HEK293 (cell line): ENCODE measurements around the gene ANKRD50.

Experiments used
- CTCF ChIA-PET: fragments of 350-600 bp; formaldehyde crosslinking; extraction: SDS; loops from one replicate; lab custom pipeline; 2021; ENCODE audit warnings: antibody characterized with exemption; lab: Yijun Ruan, JAX
- POLR2A ChIA-PET: fragments of 300-600 bp; formaldehyde crosslinking; extraction: SDS; loops from one replicate; lab custom pipeline; 2020; ENCODE audit warnings: antibody characterized with exemption, inconsistent platforms; lab: Yijun Ruan, JAX
- H3K27ac ChIP-seq: fragments of 200-500 bp; sonication (Bioruptor generic); 2 replicates; pipeline ENCODE4 v1.5.1; 2014; ENCODE audit warnings: low read depth, low read length, control low read depth, inconsistent platforms; ENCODE audit errors: extremely low read depth
- H3K36me3 ChIP-seq, 2 experiments: fragments of 200-500 bp in 1 of 2; sonication (Bioruptor generic) in 1 of 2; 1 replicate in 1 of 2; 2 replicates in 1 of 2; pipeline ENCODE4 v1.5.1; 2014 to 2017; ENCODE audit warnings: inconsistent platforms in 2 of 2, low read length in 2 of 2; ENCODE audit not compliant: control insufficient read depth in 2 of 2, insufficient read depth in 1 of 2
- H3K4me1 ChIP-seq: fragments of 200-500 bp; sonication (Bioruptor generic); 2 replicates; pipeline ENCODE4 v1.5.1; 2014; ENCODE audit warnings: mild to moderate bottlenecking, low read length, inconsistent platforms; ENCODE audit not compliant: control insufficient read depth, insufficient read depth
- H3K4me3 ChIP-seq: 2 replicates; pipeline ENCODE4 v1.5.1; 2011; ENCODE audit warnings: low read depth, mild to moderate bottlenecking, control low read depth, low read length, moderate library complexity
- H3K9me3 ChIP-seq: fragments of 200-500 bp; sonication (Bioruptor generic); 2 replicates; pipeline ENCODE4 v1.5.1; 2014; ENCODE audit warnings: low read depth, low read length, inconsistent platforms; ENCODE audit not compliant: control insufficient read depth, insufficient read depth
- ATF2 ChIP-seq: fragments of 450-650 bp; formaldehyde crosslinking; IDR thresholded peaks from 2 replicates; pipeline ENCODE4 v1.5.1; 2016; ENCODE audit warnings: missing biosample characterization, missing genetic modification characterization, low read depth
- KLF10 ChIP-seq: fragments of 450-650 bp; IDR thresholded peaks from 2 replicates; pipeline ENCODE4 v1.5.1; 2018; ENCODE audit warnings: missing biosample characterization, mild to moderate bottlenecking, missing genetic modification characterization
- PRDM4 ChIP-seq: fragments of 450-650 bp; formaldehyde crosslinking; IDR thresholded peaks from 2 replicates; pipeline ENCODE4 v1.5.1; 2017; ENCODE audit warnings: missing biosample characterization, missing genetic modification characterization
- SP2 ChIP-seq: fragments of 450-650 bp; formaldehyde crosslinking; IDR thresholded peaks from 2 replicates; pipeline ENCODE4 v1.5.1; 2016; ENCODE audit warnings: missing biosample characterization, missing genetic modification characterization
- TCF7L2 ChIP-seq: IDR thresholded peaks from 2 replicates; pipeline ENCODE4 v1.6.1; 2011; ENCODE audit warnings: low read depth, mild to moderate bottlenecking, inconsistent platforms, low read length, moderate library complexity, borderline replicate concordance
- ZFP37 ChIP-seq: fragments of 450-650 bp; formaldehyde crosslinking; IDR thresholded peaks from 2 replicates; pipeline ENCODE4 v1.5.1; 2016; ENCODE audit warnings: missing biosample characterization, missing genetic modification characterization
- ZFP41 ChIP-seq: fragments of 450-650 bp; formaldehyde crosslinking; IDR thresholded peaks from 2 replicates; pipeline ENCODE4 v1.5.1; 2016; ENCODE audit warnings: missing biosample characterization, missing genetic modification characterization, borderline replicate concordance
- ZIC2 ChIP-seq: fragments of 450-650 bp; formaldehyde crosslinking; IDR thresholded peaks from 2 replicates; pipeline ENCODE4 v1.5.1; 2016; ENCODE audit warnings: missing biosample characterization, missing genetic modification characterization
- ZNF121 ChIP-seq: fragments of 450-650 bp; formaldehyde crosslinking; IDR thresholded peaks from 2 replicates; pipeline ENCODE4 v1.5.1; 2016; ENCODE audit warnings: missing biosample characterization, missing genetic modification characterization
- ZNF148 ChIP-seq: fragments of 450-650 bp; formaldehyde crosslinking; IDR thresholded peaks from 2 replicates; pipeline ENCODE4 v1.5.0; 2017; ENCODE audit warnings: missing biosample characterization, missing genetic modification characterization, borderline replicate concordance
- ZNF433 ChIP-seq: fragments of 450-650 bp; formaldehyde crosslinking; IDR thresholded peaks from 2 replicates; pipeline ENCODE4 v1.5.1; 2016; ENCODE audit warnings: missing biosample characterization, missing genetic modification characterization, low read depth
- ZNF449 ChIP-seq: fragments of 450-650 bp; formaldehyde crosslinking; IDR thresholded peaks from 2 replicates; pipeline ENCODE4 v1.5.1; 2017; ENCODE audit warnings: missing biosample characterization, mild to moderate bottlenecking, missing genetic modification characterization, moderate library complexity
- ZNF571 ChIP-seq: fragments of 450-650 bp; formaldehyde crosslinking; IDR thresholded peaks from 2 replicates; pipeline ENCODE4 v1.5.0; 2017; ENCODE audit warnings: missing biosample characterization, missing genetic modification characterization
- ZNF664 ChIP-seq: fragments of 450-650 bp; formaldehyde crosslinking; IDR thresholded peaks from 2 replicates; pipeline ENCODE4 v1.5.1; 2016; ENCODE audit warnings: missing biosample characterization, missing genetic modification characterization
- ZNF776 ChIP-seq: fragments of 450-650 bp; formaldehyde crosslinking; IDR thresholded peaks from 2 replicates; pipeline ENCODE4 v1.5.0; 2017; ENCODE audit warnings: missing biosample characterization, missing genetic modification characterization, borderline replicate concordance
- ZXDB ChIP-seq: fragments of 450-650 bp; formaldehyde crosslinking; IDR thresholded peaks from 2 replicates; pipeline ENCODE4 v1.5.1; 2016; ENCODE audit warnings: missing biosample characterization, missing genetic modification characterization

The ANKRD50 gene

GRCh38 chr4:124658795-124659194, 53.7 kb downstream of the ANKRD50 start:
- no peak overlapping the region for H3K4me3 ChIP-seq
- no peaks in the 10 kb centered on the region for H3K36me3 ChIP-seq
- no peaks in the 10 kb centered on the region for H3K4me1 ChIP-seq
- H3K27ac ChIP-seq = no peak overlapping the region
- H3K9me3 ChIP-seq = no peaks in the 10 kb centered on the region
- no peak for TF ChIP-seq ZNF433 (tag by site-specific recombination)
- TF ChIP-seq ZFP41 (tag by site-specific recombination) = no peak
- no peak for TF ChIP-seq SP2 (tag by site-specific recombination)
- TF ChIP-seq ZXDB (tag by site-specific recombination) = no peak
- no peak for TF ChIP-seq ZNF571 (tag by site-specific recombination)
- TF ChIP-seq ZIC2 (tag by site-specific recombination) = no peak
- no peak for TF ChIP-seq ZNF148 (tag by site-specific recombination)
- no peak for TF ChIP-seq TCF7L2
- no peak for TF ChIP-seq ATF2 (tag by site-specific recombination)
- no peak for TF ChIP-seq ZFP37
- TF ChIP-seq ZNF121 (tag by site-specific recombination) = no peak
- ChIA-PET POLR2A (no interaction called here), CTCF (no interaction called here)

GRCh38 chr4:124650614-124651013, 61.9 kb downstream of the ANKRD50 start:
- ChIA-PET POLR2A (no interaction called here), CTCF (no interaction called here)
- H3K4me1 ChIP-seq = no peaks in the 10 kb centered on the region
- H3K9me3 ChIP-seq = no peaks in the 10 kb centered on the region
- no peak overlapping the region for H3K4me3 ChIP-seq
- H3K27ac ChIP-seq = no peak overlapping the region
- H3K36me3 ChIP-seq = peaks cover 0 to 4% of the 10 kb centered on the region in 2 experiments; a peak in 1 of 3 replicates
- TF ChIP-seq KLF10 (tag by site-specific recombination) (no peak), ZNF776 (no peak), ZNF449 (peak; percentile 64)

GRCh38 chr4:124647599-124647998, 64.9 kb downstream of the ANKRD50 start:
- POLR2A ChIA-PET = no interaction called here
- CTCF ChIA-PET = no interaction called here
- no peak overlapping the region for H3K27ac ChIP-seq
- TF ChIP-seq PRDM4 (tag by site-specific recombination) (no peak), ZNF664 (tag by site-specific recombination) (no peak)
- no peaks in the 10 kb centered on the region for H3K9me3 ChIP-seq
- H3K4me3 ChIP-seq = no peak overlapping the region
- peaks cover 0 to 4% of the 10 kb centered on the region in 2 experiments; a peak in 1 of 3 replicates for H3K36me3 ChIP-seq
- H3K4me1 ChIP-seq = no peaks in the 10 kb centered on the region
